HepG2 (cell line): ENCODE data around the gene AGRN. TPM values are rescaled to one million over a fixed set of nuclear protein-coding genes. Genes with fewer than 3 reads are reported as not detected.

Experiments used
- CBFB ChIP-seq: sonication (generic); formaldehyde crosslinking; IDR thresholded peaks from 2 replicates; pipeline ENCODE4 v1.4.0; 2020; ENCODE audit warnings: missing genetic modification reagents
- DMAP1 ChIP-seq: IDR thresholded peaks from 2 replicates; pipeline ENCODE4 v1.6.1; 2016
- ETV6 ChIP-seq: sonication (generic); formaldehyde crosslinking; conservative IDR thresholded peaks from 2 replicates; pipeline ENCODE4 v1.4.0; 2020; ENCODE audit warnings: missing genetic modification reagents
- GLI4 ChIP-seq: sonication (generic); formaldehyde crosslinking; IDR thresholded peaks from 2 replicates; pipeline ENCODE4 v1.5.1; 2020; ENCODE audit warnings: missing genetic modification reagents, mild to moderate bottlenecking, moderate library complexity, borderline replicate concordance
- JDP2 ChIP-seq: sonication (generic); formaldehyde crosslinking; IDR thresholded peaks from 2 replicates; pipeline ENCODE4 v1.8.1; 2022; ENCODE audit warnings: missing genetic modification reagents, borderline replicate concordance
- KAT8 ChIP-seq: IDR thresholded peaks from 2 replicates; pipeline ENCODE4 v1.6.1; 2016; ENCODE audit warnings: missing genetic modification reagents, missing compliant biosample characterization
- KDM4B ChIP-seq: sonication (generic); formaldehyde crosslinking; IDR thresholded peaks from 2 replicates; pipeline ENCODE4 v1.4.0; 2020; ENCODE audit warnings: missing genetic modification reagents
- LCORL ChIP-seq, 2 experiments: fragments of 450-650 bp in 1 of 2; sonication (generic) in 1 of 2; formaldehyde crosslinking in 1 of 2; IDR thresholded peaks; 2 replicates each; pipeline versions ENCODE4 v1.5.0 to v1.6.1; 2017 to 2020; ENCODE audit warnings: antibody characterized with exemption in 1 of 2, missing genetic modification reagents in 1 of 2
- RBFOX2 ChIP-seq: fragments of 200-400 bp; formaldehyde crosslinking; IDR thresholded peaks from 2 replicates; pipeline ENCODE4 v1.6.1; 2017; ENCODE audit warnings: low read depth, mild to moderate bottlenecking, low read length
- SAFB2 ChIP-seq: sonication (generic); formaldehyde crosslinking; IDR thresholded peaks from 2 replicates; pipeline ENCODE4 v1.5.1; 2020; ENCODE audit warnings: missing genetic modification reagents, low read depth, mild to moderate bottlenecking, borderline replicate concordance
- SAP130 ChIP-seq: IDR thresholded peaks from 2 replicates; pipeline ENCODE4 v1.6.1; 2016; ENCODE audit warnings: low read depth
- ZBTB8A ChIP-seq: sonication (generic); formaldehyde crosslinking; IDR thresholded peaks from 2 replicates; pipeline ENCODE4 v1.4.0; 2020; ENCODE audit warnings: mild to moderate bottlenecking, low read depth, missing genetic modification reagents, borderline replicate concordance
- ZMAT3 ChIP-seq: sonication (generic); formaldehyde crosslinking; conservative IDR thresholded peaks from 2 replicates; pipeline ENCODE4 v1.7.0; 2021; ENCODE audit warnings: missing genetic modification reagents
- ZNF33B ChIP-seq: sonication (generic); formaldehyde crosslinking; IDR thresholded peaks from 2 replicates; pipeline ENCODE4 v1.5.1; 2020; ENCODE audit warnings: mild to moderate bottlenecking, missing genetic modification reagents
- polyA plus RNA-seq, 8 experiments: library from polyadenylated mRNA; depleted of rRNA in 3 of 8; stranded (reverse) in 7 of 8; unstranded in 1 of 8; fragments of >200 nt; fragmentation: Illumina TruSeq in 4 of 8; extraction: Trizol in 4 of 8; gene quantifications; 2 replicates each; pipeline versions ENCODE4 v1.2.1 to v1.2.3, GENCODE V29; 2011 to 2016; ENCODE audit warnings: low read depth in 4 of 8, missing spikeins in 1 of 8, mixed read lengths in 1 of 8; ENCODE audit not compliant: insufficient read depth in 1 of 8
- total RNA-seq, 5 experiments: library from RNA; depleted of rRNA; stranded (reverse); fragments of >200 nt; fragmentation: Illumina TruSeq; extraction: Trizol; gene quantifications; 2 replicates each; pipeline ENCODE4 v1.2.3, GENCODE V29; 2016; ENCODE audit warnings: low read depth in 1 of 5
- TF ChIP-seq, protein P1 (sequence below): sonication (generic); formaldehyde crosslinking; IDR thresholded peaks from 2 replicates; pipeline ENCODE4 v1.4.0; 2020; ENCODE audit warnings: missing genetic modification reagents
- TF ChIP-seq, protein P2 (sequence below): sonication (generic); formaldehyde crosslinking; IDR thresholded peaks from 2 replicates; pipeline ENCODE4 v1.4.0; 2020; ENCODE audit warnings: mild to moderate bottlenecking, low read depth, missing genetic modification reagents
- TF ChIP-seq, protein P3 (sequence below): IDR thresholded peaks from 2 replicates; pipeline ENCODE4 v1.6.1; 2016; ENCODE audit warnings: mild to moderate bottlenecking
- TF ChIP-seq, protein P4 (sequence below): IDR thresholded peaks from 2 replicates; pipeline ENCODE4 v1.6.1; 2012; ENCODE audit warnings: inconsistent platforms
- TF ChIP-seq, protein P5 (sequence below): IDR thresholded peaks from 2 replicates; pipeline ENCODE4 v1.6.1; 2016
- TF ChIP-seq, protein P6 (sequence below): sonication (generic); formaldehyde crosslinking; IDR thresholded peaks from 2 replicates; pipeline ENCODE4 v1.8.1; 2023; ENCODE audit warnings: mild to moderate bottlenecking, missing genetic modification reagents

AGRN gene
- total and polyA plus RNA-seq, 2 of the 13 experiments (the other 11 are each of a cell fraction or from before 2014, with no cell fraction given): 29.8 to 65.2 TPM

DNA sequence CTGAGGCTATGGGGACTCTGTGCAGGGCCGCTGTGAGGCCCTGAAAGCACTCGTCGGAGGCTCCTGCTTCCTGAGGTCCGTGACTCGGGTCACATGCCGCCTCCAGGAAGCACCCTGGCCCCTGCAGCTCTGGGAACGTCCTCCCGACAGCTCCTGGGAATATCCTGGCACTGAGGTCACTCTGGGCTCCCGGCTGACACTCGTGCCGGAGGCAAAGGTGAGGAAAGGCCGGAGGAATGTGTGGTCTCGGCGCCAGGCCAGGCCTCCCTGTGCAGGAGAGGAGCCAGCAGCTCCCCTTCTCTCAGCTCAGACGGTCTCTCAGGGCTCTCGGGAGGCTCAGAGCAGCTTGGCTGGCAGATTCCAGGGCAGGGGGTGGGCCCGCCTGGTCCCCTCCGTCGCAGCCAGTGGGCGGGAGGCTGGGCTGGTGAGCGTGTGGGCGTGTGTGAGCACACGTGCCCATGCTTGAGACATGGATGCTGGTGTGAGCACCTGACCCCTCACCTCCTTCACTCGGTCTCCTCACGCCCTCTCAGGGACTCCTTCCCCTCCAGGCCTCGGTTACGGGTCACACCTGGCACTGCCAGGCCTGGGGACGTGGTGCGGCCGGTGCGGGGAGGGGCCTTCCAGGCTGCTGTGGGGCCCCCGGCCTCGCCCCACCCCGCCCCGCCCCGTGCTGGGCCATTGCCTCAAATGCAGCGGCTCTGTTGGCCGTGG, 59.6 kb downstream of the AGRN start (continued):
- TF ChIP-seq ZBTB8A (CRISPR knock-in tag) (no peak), ETV6 (CRISPR knock-in tag) (no peak), SAP130 (CRISPR knock-in tag) (peak; percentile 79), JDP2 (CRISPR knock-in tag) (no peak), RBFOX2 (peak; percentile 61; the same call in 1 of the 2 replicates), KDM4B (CRISPR knock-in tag) (no peak), KAT8 (peak; percentile 33; the same call in 1 of the 2 replicates), ZNF33B (peak; percentile 77; the same call in 1 of the 2 replicates), GLI4 (CRISPR knock-in tag) (0 out of 2 replicates have a peak, but pooled peaks have one; percentile 59), ZMAT3 (0 out of 2 replicates have a peak, but pooled peaks have one; percentile 42), DMAP1 (CRISPR knock-in tag) (peak; percentile 60; the same call in 1 of the 2 replicates), LCORL (IDR thresholded peaks at IDR 0.05) (no peak), LCORL (CRISPR knock-in tag; IDR thresholded peaks at IDR 0.05) (peak; percentile 44), CBFB (0 out of 2 replicates have a peak, but pooled peaks have one; percentile 48), SAFB2 (CRISPR knock-in tag) (0 out of 2 replicates have a peak, but pooled peaks have one; percentile 28)
- TF ChIP-seq, protein P1, sequence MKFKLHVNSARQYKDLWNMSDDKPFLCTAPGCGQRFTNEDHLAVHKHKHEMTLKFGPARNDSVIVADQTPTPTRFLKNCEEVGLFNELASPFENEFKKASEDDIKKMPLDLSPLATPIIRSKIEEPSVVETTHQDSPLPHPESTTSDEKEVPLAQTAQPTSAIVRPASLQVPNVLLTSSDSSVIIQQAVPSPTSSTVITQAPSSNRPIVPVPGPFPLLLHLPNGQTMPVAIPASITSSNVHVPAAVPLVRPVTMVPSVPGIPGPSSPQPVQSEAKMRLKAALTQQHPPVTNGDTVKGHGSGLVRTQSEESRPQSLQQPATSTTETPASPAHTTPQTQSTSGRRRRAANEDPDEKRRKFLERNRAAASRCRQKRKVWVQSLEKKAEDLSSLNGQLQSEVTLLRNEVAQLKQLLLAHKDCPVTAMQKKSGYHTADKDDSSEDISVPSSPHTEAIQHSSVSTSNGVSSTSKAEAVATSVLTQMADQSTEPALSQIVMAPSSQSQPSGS (CRISPR knock-in tag): 0 out of 2 replicates have a peak, but pooled peaks have one; percentile 53
- TF ChIP-seq, protein P2, sequence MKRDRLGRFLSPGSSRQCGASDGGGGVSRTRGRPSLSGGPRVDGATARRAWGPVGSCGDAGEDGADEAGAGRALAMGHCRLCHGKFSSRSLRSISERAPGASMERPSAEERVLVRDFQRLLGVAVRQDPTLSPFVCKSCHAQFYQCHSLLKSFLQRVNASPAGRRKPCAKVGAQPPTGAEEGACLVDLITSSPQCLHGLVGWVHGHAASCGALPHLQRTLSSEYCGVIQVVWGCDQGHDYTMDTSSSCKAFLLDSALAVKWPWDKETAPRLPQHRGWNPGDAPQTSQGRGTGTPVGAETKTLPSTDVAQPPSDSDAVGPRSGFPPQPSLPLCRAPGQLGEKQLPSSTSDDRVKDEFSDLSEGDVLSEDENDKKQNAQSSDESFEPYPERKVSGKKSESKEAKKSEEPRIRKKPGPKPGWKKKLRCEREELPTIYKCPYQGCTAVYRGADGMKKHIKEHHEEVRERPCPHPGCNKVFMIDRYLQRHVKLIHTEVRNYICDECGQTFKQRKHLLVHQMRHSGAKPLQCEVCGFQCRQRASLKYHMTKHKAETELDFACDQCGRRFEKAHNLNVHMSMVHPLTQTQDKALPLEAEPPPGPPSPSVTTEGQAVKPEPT (CRISPR knock-in tag): peak; percentile 26; the same call in 1 of the 2 replicates
- TF ChIP-seq, protein P3, sequence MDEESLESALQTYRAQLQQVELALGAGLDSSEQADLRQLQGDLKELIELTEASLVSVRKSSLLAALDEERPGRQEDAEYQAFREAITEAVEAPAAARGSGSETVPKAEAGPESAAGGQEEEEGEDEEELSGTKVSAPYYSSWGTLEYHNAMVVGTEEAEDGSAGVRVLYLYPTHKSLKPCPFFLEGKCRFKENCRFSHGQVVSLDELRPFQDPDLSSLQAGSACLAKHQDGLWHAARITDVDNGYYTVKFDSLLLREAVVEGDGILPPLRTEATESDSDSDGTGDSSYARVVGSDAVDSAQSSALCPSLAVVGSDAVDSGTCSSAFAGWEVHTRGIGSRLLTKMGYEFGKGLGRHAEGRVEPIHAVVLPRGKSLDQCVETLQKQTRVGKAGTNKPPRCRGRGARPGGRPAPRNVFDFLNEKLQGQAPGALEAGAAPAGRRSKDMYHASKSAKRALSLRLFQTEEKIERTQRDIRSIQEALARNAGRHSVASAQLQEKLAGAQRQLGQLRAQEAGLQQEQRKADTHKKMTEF (CRISPR knock-in tag): peak; percentile 75; the same call in 1 of the 2 replicates
- TF ChIP-seq, protein P4, sequence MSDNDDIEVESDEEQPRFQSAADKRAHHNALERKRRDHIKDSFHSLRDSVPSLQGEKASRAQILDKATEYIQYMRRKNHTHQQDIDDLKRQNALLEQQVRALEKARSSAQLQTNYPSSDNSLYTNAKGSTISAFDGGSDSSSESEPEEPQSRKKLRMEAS: peak; percentile 74
- TF ChIP-seq, protein P5, sequence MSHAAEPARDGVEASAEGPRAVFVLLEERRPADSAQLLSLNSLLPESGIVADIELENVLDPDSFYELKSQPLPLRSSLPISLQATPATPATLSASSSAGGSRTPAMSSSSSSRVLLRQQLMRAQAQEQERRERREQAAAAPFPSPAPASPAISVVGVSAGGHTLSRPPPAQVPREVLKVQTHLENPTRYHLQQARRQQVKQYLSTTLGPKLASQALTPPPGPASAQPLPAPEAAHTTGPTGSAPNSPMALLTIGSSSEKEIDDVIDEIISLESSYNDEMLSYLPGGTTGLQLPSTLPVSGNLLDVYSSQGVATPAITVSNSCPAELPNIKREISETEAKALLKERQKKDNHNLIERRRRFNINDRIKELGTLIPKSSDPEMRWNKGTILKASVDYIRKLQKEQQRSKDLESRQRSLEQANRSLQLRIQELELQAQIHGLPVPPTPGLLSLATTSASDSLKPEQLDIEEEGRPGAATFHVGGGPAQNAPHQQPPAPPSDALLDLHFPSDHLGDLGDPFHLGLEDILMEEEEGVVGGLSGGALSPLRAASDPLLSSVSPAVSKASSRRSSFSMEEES (CRISPR knock-in tag): peak; percentile 87
- TF ChIP-seq, protein P6, sequence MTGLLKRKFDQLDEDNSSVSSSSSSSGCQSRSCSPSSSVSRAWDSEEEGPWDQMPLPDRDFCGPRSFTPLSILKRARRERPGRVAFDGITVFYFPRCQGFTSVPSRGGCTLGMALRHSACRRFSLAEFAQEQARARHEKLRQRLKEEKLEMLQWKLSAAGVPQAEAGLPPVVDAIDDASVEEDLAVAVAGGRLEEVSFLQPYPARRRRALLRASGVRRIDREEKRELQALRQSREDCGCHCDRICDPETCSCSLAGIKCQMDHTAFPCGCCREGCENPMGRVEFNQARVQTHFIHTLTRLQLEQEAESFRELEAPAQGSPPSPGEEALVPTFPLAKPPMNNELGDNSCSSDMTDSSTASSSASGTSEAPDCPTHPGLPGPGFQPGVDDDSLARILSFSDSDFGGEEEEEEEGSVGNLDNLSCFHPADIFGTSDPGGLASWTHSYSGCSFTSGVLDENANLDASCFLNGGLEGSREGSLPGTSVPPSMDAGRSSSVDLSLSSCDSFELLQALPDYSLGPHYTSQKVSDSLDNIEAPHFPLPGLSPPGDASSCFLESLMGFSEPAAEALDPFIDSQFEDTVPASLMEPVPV: peak; percentile 88; the same call in 1 of the 2 replicates
